ENCODE data around the gene RB1. TPM values are rescaled to one million over a fixed set of nuclear protein-coding genes. Genes with fewer than 3 reads are reported as not detected.

The RB1 gene
- total RNA-seq, 2 donors from 2014 or later, result 42.1 to 43.7 TPM

DNA sequence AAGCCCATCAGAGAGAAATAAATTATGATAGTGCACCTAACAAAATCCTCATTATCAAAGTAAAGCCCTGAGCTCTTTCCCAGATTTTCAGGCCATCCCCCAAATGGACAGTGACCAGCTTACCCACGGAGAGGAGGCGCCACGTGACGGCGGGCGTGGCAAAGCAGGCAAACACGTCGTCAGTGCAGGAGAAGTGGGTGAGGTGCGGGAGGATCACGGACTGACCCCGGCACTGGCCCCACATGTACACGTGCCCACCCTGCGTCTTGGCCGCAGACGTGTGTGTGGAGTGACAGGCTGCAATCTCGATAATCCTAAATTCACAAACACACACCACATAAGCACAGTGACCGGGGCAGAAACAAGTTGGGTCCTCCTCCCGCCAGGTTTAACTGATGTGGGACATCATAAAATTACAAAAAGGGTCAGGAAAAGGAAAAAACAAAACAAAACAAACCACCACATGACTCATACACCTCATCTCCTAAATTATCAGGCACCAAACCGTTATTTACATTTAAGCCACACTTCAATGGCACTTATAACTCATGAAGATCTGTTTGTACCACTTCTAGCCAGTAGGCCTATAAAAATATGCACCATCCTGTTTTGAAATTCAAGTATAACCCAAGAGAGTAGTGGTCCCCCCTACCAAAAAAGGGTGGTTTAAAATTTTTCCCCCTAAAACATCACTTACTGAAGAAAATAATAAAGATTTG is 199.2 kb downstream of the RB1 start:
- TF ChIP-seq POLR2A (IDR thresholded peaks at IDR 0.05) (no peak), POLR2AphosphoS5 (IDR thresholded peaks at IDR 0.05) (no peak)
- TF ChIP-seq, protein P1, sequence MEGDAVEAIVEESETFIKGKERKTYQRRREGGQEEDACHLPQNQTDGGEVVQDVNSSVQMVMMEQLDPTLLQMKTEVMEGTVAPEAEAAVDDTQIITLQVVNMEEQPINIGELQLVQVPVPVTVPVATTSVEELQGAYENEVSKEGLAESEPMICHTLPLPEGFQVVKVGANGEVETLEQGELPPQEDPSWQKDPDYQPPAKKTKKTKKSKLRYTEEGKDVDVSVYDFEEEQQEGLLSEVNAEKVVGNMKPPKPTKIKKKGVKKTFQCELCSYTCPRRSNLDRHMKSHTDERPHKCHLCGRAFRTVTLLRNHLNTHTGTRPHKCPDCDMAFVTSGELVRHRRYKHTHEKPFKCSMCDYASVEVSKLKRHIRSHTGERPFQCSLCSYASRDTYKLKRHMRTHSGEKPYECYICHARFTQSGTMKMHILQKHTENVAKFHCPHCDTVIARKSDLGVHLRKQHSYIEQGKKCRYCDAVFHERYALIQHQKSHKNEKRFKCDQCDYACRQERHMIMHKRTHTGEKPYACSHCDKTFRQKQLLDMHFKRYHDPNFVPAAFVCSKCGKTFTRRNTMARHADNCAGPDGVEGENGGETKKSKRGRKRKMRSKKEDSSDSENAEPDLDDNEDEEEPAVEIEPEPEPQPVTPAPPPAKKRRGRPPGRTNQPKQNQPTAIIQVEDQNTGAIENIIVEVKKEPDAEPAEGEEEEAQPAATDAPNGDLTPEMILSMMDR (IDR thresholded peaks at IDR 0.05), result no peak
- DNase-seq (ENCODE audit: low spot score), result no peak
- Histone ChIP-seq H3K27me3 (replicated peaks; ENCODE audit: insufficient read depth) (no peaks in the 10 kb centered on the region), H3K36me3 (no peaks in the 10 kb centered on the region), H3K4me1 (replicated peaks) (no peaks in the 10 kb centered on the region), H3K27ac (no peak overlapping the region), H3K9me3 (no peaks in the 10 kb centered on the region), H3K4me3 (no peak overlapping the region)
- intact Hi-C loops (cut with DNase I), result no loop called here
- WGBS, result 91% methylated on average over 19 of the region's 19 CpGs

DNA sequence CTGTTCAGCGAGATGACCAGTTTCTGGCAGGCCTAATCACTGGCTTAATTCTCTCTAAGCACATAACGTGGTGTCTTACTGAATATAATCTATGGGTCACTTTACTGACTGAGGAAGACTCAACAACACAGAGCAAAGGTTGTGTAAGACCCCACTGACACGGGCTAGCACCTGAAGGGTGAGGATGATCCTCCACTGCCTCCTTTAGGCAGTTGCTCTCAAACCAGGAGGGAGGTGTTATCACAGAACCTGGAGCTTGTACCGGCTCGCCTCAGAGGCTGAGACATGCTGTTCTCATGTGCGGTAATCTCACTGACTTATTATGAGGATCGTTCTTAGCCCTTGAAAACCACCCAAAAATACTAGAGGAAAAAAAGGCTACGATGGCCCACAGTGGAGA is 201.1 kb downstream of the RB1 start:
- TF ChIP-seq, protein P1 (IDR thresholded peaks at IDR 0.05), result no peak
- TF ChIP-seq POLR2AphosphoS5 (IDR thresholded peaks at IDR 0.05) (no peak), POLR2A (IDR thresholded peaks at IDR 0.05) (no peak)
- intact Hi-C loops (cut with DNase I), result no loop called here
- H3K9me3 ChIP-seq, result no peaks in the 10 kb centered on the region
- WGBS, result 51% methylated on average over 8 of the region's 8 CpGs
- H3K4me3 ChIP-seq, result no peak overlapping the region
- no peaks in the 10 kb centered on the region for H3K4me1 ChIP-seq (replicated peaks)
- H3K36me3 ChIP-seq, result no peaks in the 10 kb centered on the region
- no peaks in the 10 kb centered on the region for H3K27me3 ChIP-seq (replicated peaks; ENCODE audit: insufficient read depth)
- peak; percentile 36 for DNase-seq (ENCODE audit: low spot score)
- H3K27ac ChIP-seq, result peak overlapping the region in 1 of 2 donors; percentile 72

DNA sequence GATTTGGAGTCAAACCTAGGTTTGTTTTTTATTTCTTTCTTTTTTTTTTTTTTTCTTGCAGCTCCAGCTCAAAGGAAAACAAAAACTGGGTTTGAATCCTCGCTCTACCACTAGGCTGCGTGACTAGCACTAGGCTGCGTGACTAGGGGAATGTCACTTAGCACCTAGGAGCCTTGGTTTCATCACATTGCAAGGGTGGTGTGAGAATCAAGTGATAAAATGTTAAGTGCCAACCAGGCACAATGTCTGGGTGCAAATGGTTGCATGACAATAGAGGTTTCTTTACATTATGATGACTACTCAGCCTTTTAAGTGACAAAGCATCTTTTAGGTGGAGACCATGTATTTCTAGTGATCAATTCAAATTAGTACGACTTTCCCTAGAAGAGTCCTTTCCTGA is 201.5 kb downstream of the RB1 start:
- no peak for TF ChIP-seq POLR2AphosphoS5 (IDR thresholded peaks at IDR 0.05)
- 79% methylated on average over 4 of the region's 4 CpGs for WGBS
- H3K27me3 ChIP-seq (replicated peaks; ENCODE audit: insufficient read depth), result no peaks in the 10 kb centered on the region
- H3K36me3 ChIP-seq, result no peaks in the 10 kb centered on the region
- intact Hi-C loops (cut with DNase I), result no loop called here
- H3K9me3 ChIP-seq, result no peaks in the 10 kb centered on the region
- no peak for DNase-seq (ENCODE audit: low spot score)
- no peaks in the 10 kb centered on the region for H3K4me1 ChIP-seq (replicated peaks)
- peak overlapping the region; percentile 59 to 72 for H3K27ac ChIP-seq
- H3K4me3 ChIP-seq, result no peak overlapping the region

DNA sequence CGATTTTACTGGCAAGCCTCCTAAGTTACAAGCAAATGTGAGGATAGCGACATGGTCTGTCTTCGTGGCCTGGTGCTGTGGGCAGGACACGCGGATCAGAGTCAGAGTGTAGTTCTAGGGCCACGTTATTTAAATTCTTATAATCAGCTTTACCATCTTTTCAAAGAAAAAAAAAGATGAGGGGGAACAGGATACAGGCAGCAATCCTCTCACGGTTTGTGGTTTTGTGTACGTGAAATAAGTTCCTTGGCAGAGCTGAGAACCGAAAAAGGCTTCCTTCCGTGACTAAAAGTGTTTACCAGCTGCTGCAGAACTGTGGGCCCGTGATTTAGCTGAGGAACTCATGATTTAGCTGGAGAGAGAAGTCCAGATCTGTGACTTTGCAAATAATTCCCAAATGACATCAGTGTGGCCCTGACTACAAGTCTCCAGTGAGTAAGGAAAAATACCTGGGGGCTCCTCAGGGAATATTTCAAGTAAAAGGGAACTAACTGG is 202.1 kb downstream of the RB1 start:
- 52% methylated on average over 11 of the region's 11 CpGs for WGBS

DNA sequence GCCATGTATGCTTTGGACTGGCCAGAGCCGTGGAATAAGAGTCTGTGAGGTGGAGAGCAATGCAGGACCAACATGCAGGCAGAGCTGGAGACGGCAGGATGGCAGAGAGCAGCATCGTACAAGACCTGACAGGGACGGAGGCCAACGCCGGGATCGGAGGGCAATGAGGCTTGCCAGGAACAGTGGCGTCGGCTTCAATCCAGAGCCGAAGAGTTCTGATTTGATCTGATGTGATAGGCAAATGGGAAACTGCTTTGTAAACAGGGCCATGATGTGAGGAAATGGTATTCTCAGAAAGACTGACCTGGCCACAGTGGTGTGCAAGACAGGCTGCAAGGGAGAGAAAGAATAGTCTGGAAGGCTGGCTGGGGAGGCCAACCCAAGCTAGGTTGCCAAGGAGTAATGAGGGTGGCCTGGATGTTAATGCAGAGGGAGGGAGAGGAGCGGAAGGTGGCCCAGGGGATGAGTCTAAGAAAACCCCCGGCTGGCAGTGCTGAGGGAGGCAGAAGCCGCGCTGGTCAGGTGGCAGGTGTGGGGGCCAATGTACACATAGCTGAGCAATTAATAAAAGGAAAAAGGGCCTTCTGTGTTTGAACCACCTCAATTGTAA is 202.6 kb downstream of the RB1 start:
- peak; percentile 46 for DNase-seq (ENCODE audit: low spot score)
- no peaks in the 10 kb centered on the region for H3K36me3 ChIP-seq
- peak overlapping the region; percentile 59 to 72 for H3K27ac ChIP-seq
- 33% methylated on average over 14 of the region's 14 CpGs for WGBS
- no peak overlapping the region for H3K4me3 ChIP-seq
- TF ChIP-seq, protein P1 (IDR thresholded peaks at IDR 0.05), result no peak
- no peak for TF ChIP-seq POLR2A (IDR thresholded peaks at IDR 0.05)
- TF ChIP-seq POLR2AphosphoS5 (IDR thresholded peaks at IDR 0.05), result no peak
- no peaks in the 10 kb centered on the region for H3K4me1 ChIP-seq (replicated peaks)
- H3K27me3 ChIP-seq (replicated peaks; ENCODE audit: insufficient read depth), result no peaks in the 10 kb centered on the region
- intact Hi-C loops (cut with DNase I), result no loop called here
- H3K9me3 ChIP-seq, result no peaks in the 10 kb centered on the region

More for the DNA sequence above, 202.1 kb downstream of the RB1 start:
- peak; percentile 46 for DNase-seq (ENCODE audit: low spot score)
- Histone ChIP-seq H3K4me1 (replicated peaks) (no peaks in the 10 kb centered on the region), H3K36me3 (no peaks in the 10 kb centered on the region), H3K9me3 (no peaks in the 10 kb centered on the region), H3K27me3 (replicated peaks; ENCODE audit: insufficient read depth) (no peaks in the 10 kb centered on the region), H3K27ac (peak overlapping the region; percentile 59 to 72), H3K4me3 (no peak overlapping the region)
- TF ChIP-seq POLR2A (IDR thresholded peaks at IDR 0.05), result no peak
- peak; percentile 20 for TF ChIP-seq POLR2AphosphoS5 (IDR thresholded peaks at IDR 0.05)
- TF ChIP-seq, protein P1 (IDR thresholded peaks at IDR 0.05), result no peak
- intact Hi-C loops (cut with DNase I), result no loop called here
